OCI-LY3 (cell line): ENCODE results near the gene APCDD1L.

Experiments used
- EZH2phosphoT487 ChIP-seq: fragments of 200-600 bp; shearing (Covaris generic); IDR thresholded peaks from 2 replicates; pipeline ENCODE4 v1.6.1; 2018; ENCODE audit warnings: antibody characterized with exemption, mixed run types, low read depth
- TF ChIP-seq, protein P1 (sequence below): fragments of 200-600, 300-600 bp; sonication (generic); IDR thresholded peaks from 2 replicates; pipeline ENCODE4 v1.5.1; 2014; ENCODE audit warnings: antibody characterized with exemption, low read length, low read depth

DNA sequence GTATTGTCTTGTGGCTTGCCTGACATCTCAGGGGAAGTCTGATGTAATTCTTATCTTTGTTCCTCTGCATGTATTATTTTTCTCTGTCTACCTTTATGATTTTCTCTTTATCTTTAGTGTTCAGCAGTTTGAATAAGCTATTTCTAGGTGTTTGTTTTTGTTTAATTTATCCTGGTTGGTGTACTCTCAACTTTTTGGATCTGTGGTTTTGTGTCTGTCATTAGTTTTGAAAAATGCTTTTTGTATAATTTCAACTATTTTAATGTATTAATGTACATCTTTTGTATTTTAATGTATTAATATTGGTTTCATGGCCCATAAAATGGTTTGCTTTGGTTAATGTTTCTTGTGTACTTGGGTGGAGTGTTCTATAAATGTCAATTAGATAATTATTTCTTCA is 15.9 kb upstream of the APCDD1L start:
- TF ChIP-seq, protein P1, sequence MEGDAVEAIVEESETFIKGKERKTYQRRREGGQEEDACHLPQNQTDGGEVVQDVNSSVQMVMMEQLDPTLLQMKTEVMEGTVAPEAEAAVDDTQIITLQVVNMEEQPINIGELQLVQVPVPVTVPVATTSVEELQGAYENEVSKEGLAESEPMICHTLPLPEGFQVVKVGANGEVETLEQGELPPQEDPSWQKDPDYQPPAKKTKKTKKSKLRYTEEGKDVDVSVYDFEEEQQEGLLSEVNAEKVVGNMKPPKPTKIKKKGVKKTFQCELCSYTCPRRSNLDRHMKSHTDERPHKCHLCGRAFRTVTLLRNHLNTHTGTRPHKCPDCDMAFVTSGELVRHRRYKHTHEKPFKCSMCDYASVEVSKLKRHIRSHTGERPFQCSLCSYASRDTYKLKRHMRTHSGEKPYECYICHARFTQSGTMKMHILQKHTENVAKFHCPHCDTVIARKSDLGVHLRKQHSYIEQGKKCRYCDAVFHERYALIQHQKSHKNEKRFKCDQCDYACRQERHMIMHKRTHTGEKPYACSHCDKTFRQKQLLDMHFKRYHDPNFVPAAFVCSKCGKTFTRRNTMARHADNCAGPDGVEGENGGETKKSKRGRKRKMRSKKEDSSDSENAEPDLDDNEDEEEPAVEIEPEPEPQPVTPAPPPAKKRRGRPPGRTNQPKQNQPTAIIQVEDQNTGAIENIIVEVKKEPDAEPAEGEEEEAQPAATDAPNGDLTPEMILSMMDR: no peak
- TF ChIP-seq EZH2phosphoT487: no peak
